ENCODE results near the gene ETV1. TPM values are rescaled to one million over a fixed set of nuclear protein-coding genes. Genes with fewer than 3 reads are reported as not detected.

Gene ETV1
- total RNA-seq, 2 experiments from 2014 or later = not detected

DNA sequence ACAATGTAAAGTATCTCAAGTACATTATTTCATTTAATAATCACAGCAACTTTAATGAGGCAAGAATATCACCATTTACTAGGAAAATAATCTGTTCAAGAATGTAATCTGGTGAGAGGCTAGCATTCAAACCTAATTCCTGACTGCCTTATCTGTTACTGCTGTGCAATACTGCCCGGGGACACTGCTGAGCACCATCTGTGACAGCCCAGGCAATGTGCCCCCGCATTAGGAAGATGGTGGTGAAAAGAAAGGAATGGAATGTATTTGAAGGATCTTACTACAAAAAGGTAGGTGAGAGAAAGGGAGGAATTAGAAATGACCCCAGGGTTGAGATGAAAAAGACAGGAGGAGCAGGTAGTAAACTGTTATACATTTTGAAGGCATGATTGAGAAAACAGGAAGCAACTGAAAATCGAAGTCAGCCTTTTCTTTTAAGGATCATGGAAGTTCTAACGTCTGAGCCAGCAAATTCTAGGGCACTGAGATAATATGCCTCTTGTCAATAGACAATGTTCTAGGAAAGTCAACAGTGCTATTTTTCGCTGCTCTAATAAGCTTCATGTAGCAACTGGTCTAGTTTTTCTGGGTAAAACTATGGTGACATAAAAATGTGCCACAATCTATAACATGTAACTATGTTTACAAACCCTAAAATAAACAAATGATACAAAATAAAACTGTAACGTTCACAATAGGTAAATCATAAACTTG, 90.4 kb downstream of the ETV1 start:
- DNase-seq = no peak
- Histone ChIP-seq H3K27ac (ENCODE audit: low read depth in 1 of 2, low read length in 2 of 2) (no peak overlapping the region), H3K9me3 (ENCODE audit: control insufficient read depth in 1 of 2, insufficient read depth in 1 of 2, low read length in 2 of 2) (no peaks in the 10 kb centered on the region), H3K36me3 (ENCODE audit: insufficient read depth, low read length) (no peaks in the 10 kb centered on the region), H3K27me3 (ENCODE audit: control insufficient read depth in 1 of 2, insufficient read depth in 2 of 2, low read length in 2 of 2) (no peaks in the 10 kb centered on the region), H3K4me3 (ENCODE audit: low read length) (no peak overlapping the region), H3K4me1 (ENCODE audit: insufficient read depth, low read length) (no peaks in the 10 kb centered on the region)
- Mint-ChIP-seq H3K4me1 (ENCODE audit: low read depth) (no peaks in the 10 kb centered on the region), H3K4me3 (no peak overlapping the region), H3K9me3 (peaks cover under 1% of the 10 kb centered on the region), H3K27ac (no peak overlapping the region), H3K36me3 (ENCODE audit: low read depth) (no peaks in the 10 kb centered on the region), H3K27me3 (no peaks in the 10 kb centered on the region)
- TF ChIP-seq, protein P1, sequence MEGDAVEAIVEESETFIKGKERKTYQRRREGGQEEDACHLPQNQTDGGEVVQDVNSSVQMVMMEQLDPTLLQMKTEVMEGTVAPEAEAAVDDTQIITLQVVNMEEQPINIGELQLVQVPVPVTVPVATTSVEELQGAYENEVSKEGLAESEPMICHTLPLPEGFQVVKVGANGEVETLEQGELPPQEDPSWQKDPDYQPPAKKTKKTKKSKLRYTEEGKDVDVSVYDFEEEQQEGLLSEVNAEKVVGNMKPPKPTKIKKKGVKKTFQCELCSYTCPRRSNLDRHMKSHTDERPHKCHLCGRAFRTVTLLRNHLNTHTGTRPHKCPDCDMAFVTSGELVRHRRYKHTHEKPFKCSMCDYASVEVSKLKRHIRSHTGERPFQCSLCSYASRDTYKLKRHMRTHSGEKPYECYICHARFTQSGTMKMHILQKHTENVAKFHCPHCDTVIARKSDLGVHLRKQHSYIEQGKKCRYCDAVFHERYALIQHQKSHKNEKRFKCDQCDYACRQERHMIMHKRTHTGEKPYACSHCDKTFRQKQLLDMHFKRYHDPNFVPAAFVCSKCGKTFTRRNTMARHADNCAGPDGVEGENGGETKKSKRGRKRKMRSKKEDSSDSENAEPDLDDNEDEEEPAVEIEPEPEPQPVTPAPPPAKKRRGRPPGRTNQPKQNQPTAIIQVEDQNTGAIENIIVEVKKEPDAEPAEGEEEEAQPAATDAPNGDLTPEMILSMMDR (IDR thresholded peaks at IDR 0.05) = no peak
- intact Hi-C loops (cut with DNase I, micrococcal nuclease) = no loop called here
- POLR2A ChIA-PET = no interaction called here
- CTCF ChIA-PET = no interaction called here
- ATAC-seq (ENCODE audit: poor library complexity) = no peak

DNA sequence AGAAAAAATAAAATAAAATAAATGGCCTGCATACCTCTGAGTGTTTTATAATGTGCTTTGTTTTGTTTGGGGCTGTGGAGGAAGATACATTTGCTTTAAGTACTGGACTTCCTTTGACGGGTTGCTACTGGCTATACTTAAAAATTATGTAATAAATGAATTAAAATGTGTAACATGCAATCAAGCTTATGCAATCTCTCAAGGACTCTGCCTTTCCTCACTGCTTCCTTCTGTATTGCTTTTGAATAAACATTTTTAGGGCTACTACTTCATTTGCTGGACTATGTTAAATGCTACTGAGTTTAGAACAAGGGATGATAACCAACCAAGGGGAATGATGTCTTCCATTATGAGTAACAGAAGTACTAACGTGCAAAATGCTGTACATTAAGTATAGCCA, 91.6 kb downstream of the ETV1 start:
- no peaks in the 10 kb centered on the region for H3K9me3 Mint-ChIP-seq
- H3K4me3 Mint-ChIP-seq = no peak overlapping the region
- intact Hi-C loops (cut with DNase I, micrococcal nuclease) = no loop called here
- Histone ChIP-seq H3K27ac (ENCODE audit: low read depth in 1 of 2, low read length in 2 of 2) (no peak overlapping the region), H3K36me3 (ENCODE audit: insufficient read depth, low read length) (no peaks in the 10 kb centered on the region), H3K27me3 (ENCODE audit: control insufficient read depth in 1 of 2, insufficient read depth in 2 of 2, low read length in 2 of 2) (no peaks in the 10 kb centered on the region), H3K4me3 (ENCODE audit: low read length) (no peak overlapping the region), H3K4me1 (ENCODE audit: insufficient read depth, low read length) (no peaks in the 10 kb centered on the region), H3K9me3 (ENCODE audit: control insufficient read depth in 1 of 2, insufficient read depth in 1 of 2, low read length in 2 of 2) (no peaks in the 10 kb centered on the region)
- no peaks in the 10 kb centered on the region for H3K4me1 Mint-ChIP-seq (ENCODE audit: low read depth)
- no peak overlapping the region for H3K27ac Mint-ChIP-seq
- H3K36me3 Mint-ChIP-seq (ENCODE audit: low read depth) = no peaks in the 10 kb centered on the region
- H3K27me3 Mint-ChIP-seq = no peaks in the 10 kb centered on the region
- DNase-seq (no peak), ATAC-seq (ENCODE audit: poor library complexity) (no peak)
- ChIA-PET CTCF (no interaction called here), POLR2A (no interaction called here)
- TF ChIP-seq, protein P1 (IDR thresholded peaks at IDR 0.05) = no peak

DNA sequence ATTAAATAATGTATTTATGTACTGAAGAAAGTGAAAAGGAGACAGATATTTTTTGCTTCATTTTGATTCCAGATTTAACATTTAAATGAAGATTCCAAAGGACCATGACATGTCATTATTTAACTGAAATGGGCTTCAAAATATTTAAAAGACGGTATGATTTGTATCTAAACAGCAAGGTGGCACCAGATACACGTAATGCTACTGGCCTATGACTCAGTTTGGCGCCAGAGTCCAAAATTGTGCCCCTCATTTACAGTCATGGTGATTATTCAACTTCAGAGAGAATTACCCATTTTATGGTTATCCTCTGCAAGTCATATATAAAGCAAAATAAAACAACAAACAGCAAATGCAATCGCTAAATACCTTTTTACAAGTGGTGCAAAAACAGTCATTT, 94.5 kb downstream of the ETV1 start:
- Mint-ChIP-seq H3K27me3 (no peaks in the 10 kb centered on the region), H3K27ac (no peak overlapping the region), H3K4me3 (no peak overlapping the region), H3K9me3 (peaks cover 2% of the 10 kb centered on the region), H3K4me1 (ENCODE audit: low read depth) (no peaks in the 10 kb centered on the region), H3K36me3 (ENCODE audit: low read depth) (no peaks in the 10 kb centered on the region)
- ChIA-PET POLR2A (no interaction called here), CTCF (no interaction called here)
- Histone ChIP-seq H3K9me3 (ENCODE audit: control insufficient read depth in 1 of 2, insufficient read depth in 1 of 2, low read length in 2 of 2) (no peaks in the 10 kb centered on the region), H3K4me3 (ENCODE audit: low read length) (no peak overlapping the region), H3K4me1 (ENCODE audit: insufficient read depth, low read length) (no peaks in the 10 kb centered on the region), H3K27ac (ENCODE audit: low read depth in 1 of 2, low read length in 2 of 2) (no peak overlapping the region), H3K27me3 (ENCODE audit: control insufficient read depth in 1 of 2, insufficient read depth in 2 of 2, low read length in 2 of 2) (no peaks in the 10 kb centered on the region), H3K36me3 (ENCODE audit: insufficient read depth, low read length) (no peaks in the 10 kb centered on the region)
- intact Hi-C loops (cut with DNase I, micrococcal nuclease) = no loop called here
- no peak for ATAC-seq (ENCODE audit: poor library complexity)
- TF ChIP-seq, protein P1 (IDR thresholded peaks at IDR 0.05) = no peak
- no peak for DNase-seq
